Inferior parietal cortex (tissue), 1 donor: ENCODE measurements around the gene EFNA5.

ENCODE experiments used
- DNase-seq: peaks from one replicate; pipeline ENCODE4 v3.0.0-alpha.2; 2016; ENCODE audit errors: extremely low spot score

Gene EFNA5

GRCh38 chr5:107571621-107572536 lies 98.9 kb downstream of the EFNA5 start:
- peak; percentile 94 for DNase-seq

- no peak for DNase-seq
These were observed 99.8 kb downstream of the EFNA5 start for GRCh38 chr5:107570805-107571531.

GRCh38 chr5:107570181-107570580 lies 100.6 kb downstream of the EFNA5 start:
- no peak for DNase-seq

- no peak for DNase-seq
These were observed 102.7 kb downstream of the EFNA5 start for GRCh38 chr5:107567901-107568671.

- DNase-seq = no peak
These were observed 103.8 kb downstream of the EFNA5 start for GRCh38 chr5:107566986-107567385.

- no peak for DNase-seq
These were observed 104.7 kb downstream of the EFNA5 start for GRCh38 chr5:107565791-107566767.

GRCh38 chr5:107564931-107565372 lies 105.8 kb downstream of the EFNA5 start:
- no peak for DNase-seq

- DNase-seq = no peak
These were observed 106.7 kb downstream of the EFNA5 start for GRCh38 chr5:107563959-107564544.

GRCh38 chr5:107560377-107560776 lies 110.4 kb downstream of the EFNA5 start:
- DNase-seq = no peak

GRCh38 chr5:107558823-107559375 lies 111.8 kb downstream of the EFNA5 start:
- DNase-seq = no peak

GRCh38 chr5:107557051-107557658 lies 113.6 kb downstream of the EFNA5 start:
- DNase-seq = no peak

GRCh38 chr5:107556575-107556974 lies 114.2 kb downstream of the EFNA5 start:
- DNase-seq = no peak

GRCh38 chr5:107555425-107556090 lies 115.2 kb downstream of the EFNA5 start:
- DNase-seq = no peak

GRCh38 chr5:107554776-107555424 lies 115.8 kb downstream of the EFNA5 start:
- no peak for DNase-seq

GRCh38 chr5:107553117-107553555 lies 117.6 kb downstream of the EFNA5 start:
- DNase-seq = no peak

GRCh38 chr5:107551088-107551487 lies 119.6 kb downstream of the EFNA5 start:
- no peak for DNase-seq

- no peak for DNase-seq
These were observed 121.2 kb downstream of the EFNA5 start for GRCh38 chr5:107549567-107549966.

- no peak for DNase-seq
These were observed 122.3 kb downstream of the EFNA5 start for GRCh38 chr5:107548477-107548876.

GRCh38 chr5:107546719-107547118 lies 124.0 kb downstream of the EFNA5 start:
- no peak for DNase-seq
